HG03280 (cell line): Measurements from ENCODE around the gene FKBP1A.

ENCODE experiments used
- ATAC-seq: cut with Tn5 transposase; IDR thresholded peaks from one replicate; pipeline ENCODE4 v1.9.1; 2021; ENCODE audit warnings: mild to moderate bottlenecking, moderate library complexity; ENCODE audit not compliant: unreplicated experiment

FKBP1A gene

GRCh38 chr20:1321654-1321939 lies 71.3 kb downstream of the FKBP1A start:
- no peak for ATAC-seq

GRCh38 chr20:1320902-1321653 lies 71.8 kb downstream of the FKBP1A start:
- no peak for ATAC-seq

GRCh38 chr20:1320016-1320415 lies 72.8 kb downstream of the FKBP1A start:
- ATAC-seq = no peak

GRCh38 chr20:1319462-1319861 lies 73.4 kb downstream of the FKBP1A start:
- ATAC-seq = no peak

GRCh38 chr20:1319051-1319450 lies 73.8 kb downstream of the FKBP1A start:
- no peak for ATAC-seq
